GM19351 (cell line): ENCODE measurements around the gene KIF4A.
A peak's percentile ranks its signal among the peaks of the same experiment; 100 is the strongest.
"Not testable (repeated sequence)": the region's sequence is repeated elsewhere in the genome, so short reads cannot be mapped to it uniquely, and the experiment has no call there.

Experiments
- ATAC-seq: cut with Tn5 transposase; IDR thresholded peaks from one replicate; pipeline ENCODE4 v1.9.1; 2021; ENCODE audit warnings: mild to moderate bottlenecking, moderate library complexity; ENCODE audit not compliant: unreplicated experiment

Gene KIF4A

GRCh38 chrX:70289793-70290770 is at the start of gene KIF4A, which contains the start of gene PDZD11:
Gene KIF4A, plus strand, starts transcription at chrX:70290104. Its CDS starts 355 bp downstream, at chrX:70290459.
Gene PDZD11, minus strand, starts transcription at chrX:70289927. Its CDS starts 586 bp downstream, at chrX:70289341.
- ATAC-seq: peak; percentile 95

- ATAC-seq: no peak
These were observed 49.2 kb upstream of the KIF4A start for GRCh38 chrX:70240751-70241150.

- no peak for ATAC-seq
These were observed 48.4 kb upstream of the KIF4A start for GRCh38 chrX:70241501-70241900.

GRCh38 chrX:70243601-70244000 is 46.3 kb upstream of the KIF4A start:
- not testable (repeated sequence) for ATAC-seq

GRCh38 chrX:70244881-70245280 is 45.0 kb upstream of the KIF4A start:
- ATAC-seq: no peak

- no peak for ATAC-seq
These were observed 42.7 kb upstream of the KIF4A start for GRCh38 chrX:70247252-70247651.

- ATAC-seq: no peak
These were observed 37.4 kb upstream of the KIF4A start for GRCh38 chrX:70252491-70252890.

GRCh38 chrX:70253377-70254062 is 36.4 kb upstream of the KIF4A start:
- no peak for ATAC-seq

- no peak for ATAC-seq
These were observed 35.9 kb upstream of the KIF4A start for GRCh38 chrX:70254063-70254400.

GRCh38 chrX:70254909-70255308 is 35.0 kb upstream of the KIF4A start:
- no peak for ATAC-seq

GRCh38 chrX:70255452-70255851 is 34.5 kb upstream of the KIF4A start:
- no peak for ATAC-seq

- no peak for ATAC-seq
These were observed 32.2 kb upstream of the KIF4A start for GRCh38 chrX:70257423-70258288.

- no peak for ATAC-seq
These were observed 29.8 kb upstream of the KIF4A start, which contains the start of gene P2RY4 for GRCh38 chrX:70260104-70260503. Gene P2RY4, minus strand, starts transcription at chrX:70260204. Its CDS starts 580 bp downstream, at chrX:70259624.

GRCh38 chrX:70262952-70263567 is 26.8 kb upstream of the KIF4A start:
- peak; percentile 92 for ATAC-seq

GRCh38 chrX:70264784-70265183 is 25.1 kb upstream of the KIF4A start:
- no peak for ATAC-seq

- no peak for ATAC-seq
These were observed 21.9 kb upstream of the KIF4A start, which contains the start of gene ARR3 for GRCh38 chrX:70268034-70268433. Gene ARR3, plus strand, starts transcription at chrX:70268334. Its CDS starts 1,052 bp downstream, at chrX:70269386.

GRCh38 chrX:70274029-70274428 is 15.9 kb upstream of the KIF4A start:
- not testable (repeated sequence) for ATAC-seq

GRCh38 chrX:70279081-70279480 is 10.8 kb upstream of the KIF4A start:
- no peak for ATAC-seq

GRCh38 chrX:70280573-70280972 is 9.3 kb upstream of the KIF4A start:
- no peak for ATAC-seq

- no peak for ATAC-seq
These were observed 8.0 kb upstream of the KIF4A start, which contains the start of gene RAB41 for GRCh38 chrX:70281951-70282350. Gene RAB41, plus strand, starts transcription at chrX:70282172. Its CDS starts 46 bp downstream, at chrX:70282218.
